HG02870 (cell line): ENCODE data around the gene NEURL1B.
"Not testable (repeated sequence)": the region's sequence is repeated elsewhere in the genome, so short reads cannot be mapped to it uniquely, and the experiment has no call there.

Source experiments
- ATAC-seq: cut with Tn5 transposase; IDR thresholded peaks from one replicate; pipeline ENCODE4 v1.9.1; 2021; ENCODE audit warnings: mild to moderate bottlenecking, moderate library complexity; ENCODE audit not compliant: unreplicated experiment

NEURL1B gene

GRCh38 chr5:172692981-172693380, 51.9 kb downstream of the NEURL1B start:
- ATAC-seq: no peak

- no peak for ATAC-seq
Observed at GRCh38 chr5:172694061-172694460, 53.0 kb downstream of the NEURL1B start.

DNA sequence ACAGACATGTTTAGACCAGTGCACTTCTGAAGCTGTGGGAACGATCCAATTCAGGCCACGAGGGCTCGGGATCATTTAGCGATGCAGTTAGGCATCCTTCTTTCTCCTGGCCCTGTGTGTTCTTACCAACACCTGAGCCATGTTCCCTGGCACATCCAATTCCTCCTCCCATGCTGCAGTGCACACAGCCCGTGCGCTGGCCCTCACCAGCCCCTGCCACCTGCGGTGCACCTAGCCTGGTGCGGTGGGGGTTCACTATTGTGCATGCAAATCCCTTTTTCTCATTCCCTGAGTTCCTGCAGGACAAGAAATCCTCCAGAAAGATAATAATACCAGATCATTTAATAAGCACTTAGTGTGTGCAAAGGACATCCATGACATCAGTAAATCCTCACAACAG, 53.5 kb downstream of the NEURL1B start:
- ATAC-seq: no peak

DNA sequence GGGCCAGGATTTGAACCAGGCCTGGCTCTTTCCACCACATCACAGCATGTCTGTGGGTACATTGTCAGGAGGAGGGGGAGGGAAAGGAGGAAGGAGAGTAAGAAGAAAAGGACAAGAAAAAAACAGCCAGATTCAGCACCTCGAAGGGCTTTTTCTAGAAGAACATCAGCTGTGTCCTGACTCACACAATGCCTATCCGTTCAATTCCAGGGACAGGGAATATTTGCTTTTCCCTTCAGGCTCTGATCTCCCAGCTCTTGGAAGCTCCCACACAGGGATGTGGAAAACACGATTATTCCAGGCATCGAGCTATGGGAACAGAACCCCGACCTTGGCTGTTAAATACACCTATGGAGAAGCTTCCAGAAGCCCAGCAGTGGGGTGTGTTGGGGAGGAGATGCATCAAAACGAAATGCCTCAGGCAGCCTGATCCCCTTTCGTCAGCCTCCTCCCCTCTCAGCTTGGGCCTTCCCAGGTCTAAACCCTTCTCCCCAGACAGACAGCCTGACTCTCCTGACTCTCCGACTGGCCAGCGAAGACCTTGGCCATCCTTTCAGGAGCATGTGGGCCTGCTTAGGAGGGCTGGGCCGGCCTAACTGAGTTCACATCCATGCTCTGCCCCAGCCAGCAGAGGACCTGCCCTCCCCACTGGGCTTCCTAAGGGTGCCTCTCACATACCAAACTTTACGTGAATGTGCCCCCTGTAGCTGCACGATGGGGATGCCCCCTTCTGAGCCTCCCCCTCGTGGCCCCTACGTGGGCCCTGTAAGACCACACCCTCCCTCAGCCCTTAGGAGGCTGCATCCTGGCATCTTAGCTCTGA, 54.4 kb downstream of the NEURL1B start:
- ATAC-seq: no peak

- no peak for ATAC-seq
Observed at GRCh38 chr5:172696171-172696849, 55.2 kb downstream of the NEURL1B start.

DNA sequence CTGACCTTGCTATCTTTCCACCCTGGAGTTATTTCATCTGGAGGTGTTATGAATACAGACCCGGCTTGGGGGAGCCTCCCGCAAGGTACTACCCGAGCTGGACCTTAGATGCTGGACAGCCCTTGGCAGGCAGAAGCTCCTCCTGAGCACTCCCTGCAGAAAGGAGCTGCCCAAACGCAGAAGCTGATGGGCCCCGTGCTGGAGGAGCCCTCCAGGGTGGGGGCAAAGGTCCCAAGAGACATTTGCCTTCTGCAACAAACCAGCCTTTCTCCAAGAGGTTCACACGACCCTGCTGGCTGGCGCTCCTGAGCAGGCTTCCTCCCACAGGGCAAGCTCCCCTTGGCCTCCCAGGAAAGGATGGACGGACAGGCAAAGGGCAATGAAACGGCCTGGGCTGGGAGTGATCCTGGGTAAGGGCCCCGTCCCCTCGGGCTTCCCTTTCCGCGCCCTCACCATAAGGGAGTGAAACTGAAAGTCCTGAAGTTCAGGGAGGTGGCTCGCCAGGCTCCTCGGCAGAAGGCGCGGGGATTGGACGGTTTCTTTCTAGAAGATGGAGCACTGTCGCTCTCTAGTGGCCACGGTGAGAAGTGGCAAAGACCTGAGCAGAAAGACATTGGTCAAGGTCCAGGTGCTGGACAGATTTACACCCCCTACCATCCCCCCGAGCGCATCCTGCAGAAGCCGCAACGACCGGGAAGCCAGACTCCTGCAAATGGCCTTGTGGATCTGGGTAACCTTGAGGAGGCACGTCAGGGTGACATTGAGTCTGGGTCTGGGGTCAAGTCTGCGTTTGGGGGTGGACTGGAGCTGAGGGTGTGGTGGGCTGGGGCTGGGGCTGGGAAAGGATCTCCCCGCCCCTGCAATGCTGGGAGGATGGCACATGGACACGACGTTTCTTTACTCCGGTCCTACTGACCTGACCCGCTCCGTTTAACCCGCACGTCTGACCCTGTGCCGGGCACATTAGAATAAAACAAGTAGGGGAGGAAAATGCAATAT, 56.4 kb downstream of the NEURL1B start:
- peak; percentile 61 for ATAC-seq

GRCh38 chr5:172699423-172699822, 58.4 kb downstream of the NEURL1B start:
- ATAC-seq: no peak

DNA sequence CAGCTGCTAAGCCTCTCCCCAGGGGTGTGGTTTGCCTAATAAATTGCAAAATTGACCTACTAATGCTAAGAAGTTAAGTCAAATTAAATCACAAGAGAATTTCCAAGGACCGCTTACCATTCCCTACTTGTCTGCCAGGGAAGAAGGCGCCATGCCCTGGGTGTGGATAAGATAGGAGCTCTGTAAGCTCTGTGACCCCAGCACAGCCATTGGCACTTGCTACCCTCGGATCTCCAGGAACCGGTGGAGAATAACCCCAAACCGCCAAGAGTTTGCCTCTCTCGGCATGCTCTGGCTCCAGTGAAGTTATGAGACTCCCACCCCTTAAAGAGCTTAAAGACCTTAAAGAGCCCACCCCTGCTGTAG, 58.9 kb downstream of the NEURL1B start:
- no peak for ATAC-seq

- ATAC-seq: no peak
Observed at GRCh38 chr5:172700365-172701290, 59.6 kb downstream of the NEURL1B start.

GRCh38 chr5:172701291-172701656, 60.2 kb downstream of the NEURL1B start:
- ATAC-seq: no peak

DNA sequence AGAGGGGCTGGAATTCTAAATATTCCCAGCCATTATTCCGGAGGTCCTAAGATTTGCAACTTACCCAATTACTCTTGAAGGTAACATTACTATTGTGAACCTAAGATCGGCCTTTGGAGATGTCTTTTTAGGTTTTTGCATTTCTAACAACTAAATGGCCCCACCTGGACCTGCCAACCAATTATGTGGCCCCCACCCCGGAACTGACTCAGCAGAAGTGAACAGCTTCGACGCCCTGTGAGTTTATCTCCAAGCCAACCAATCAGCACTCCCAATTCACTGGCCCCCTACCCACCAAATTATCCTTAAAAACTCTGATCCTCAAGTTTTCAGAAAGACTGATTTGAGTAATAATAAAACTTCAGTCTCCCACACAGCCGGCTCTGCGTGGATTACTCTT, 62.9 kb downstream of the NEURL1B start:
- no peak for ATAC-seq

- ATAC-seq: no peak
Observed at GRCh38 chr5:172705576-172706084, 64.6 kb downstream of the NEURL1B start.

- ATAC-seq: no peak
Observed at GRCh38 chr5:172706796-172707195, 65.7 kb downstream of the NEURL1B start.

GRCh38 chr5:172707285-172708182, 66.5 kb downstream of the NEURL1B start:
- ATAC-seq: no peak

DNA sequence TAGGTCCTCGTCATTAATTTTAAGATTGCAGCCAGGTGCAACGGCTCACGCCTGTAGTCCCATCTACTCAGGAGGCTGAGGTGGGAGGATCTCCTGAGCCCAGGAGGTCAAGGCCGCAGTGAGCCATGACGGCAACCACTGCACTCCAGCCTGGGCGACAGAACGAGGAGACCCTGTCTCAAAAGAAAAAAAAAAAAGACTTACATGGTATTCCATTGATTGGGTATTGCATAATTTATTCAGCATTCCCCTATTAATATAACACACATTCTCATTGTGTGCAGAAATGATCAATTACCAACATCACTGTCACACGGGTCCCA, 67.1 kb downstream of the NEURL1B start:
- no peak for ATAC-seq

DNA sequence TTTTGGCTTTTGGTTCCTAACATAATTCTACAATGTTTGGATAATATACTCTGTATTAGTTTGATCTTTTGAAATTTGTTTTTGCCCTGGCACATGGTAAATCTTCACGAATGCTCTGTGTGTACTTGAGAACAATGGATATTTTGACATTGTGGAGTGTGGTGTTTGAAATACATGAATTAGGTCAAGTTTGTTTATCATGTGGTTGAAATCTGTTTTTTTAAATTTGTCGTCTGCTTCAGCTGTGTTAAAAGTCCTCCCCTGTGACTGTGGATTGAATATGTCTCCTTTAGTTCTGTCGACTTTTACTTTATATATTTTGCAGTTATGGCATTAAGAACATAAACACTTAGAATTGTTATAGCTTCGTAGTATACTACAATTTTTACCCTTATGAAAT, 69.6 kb downstream of the NEURL1B start:
- ATAC-seq: no peak

DNA sequence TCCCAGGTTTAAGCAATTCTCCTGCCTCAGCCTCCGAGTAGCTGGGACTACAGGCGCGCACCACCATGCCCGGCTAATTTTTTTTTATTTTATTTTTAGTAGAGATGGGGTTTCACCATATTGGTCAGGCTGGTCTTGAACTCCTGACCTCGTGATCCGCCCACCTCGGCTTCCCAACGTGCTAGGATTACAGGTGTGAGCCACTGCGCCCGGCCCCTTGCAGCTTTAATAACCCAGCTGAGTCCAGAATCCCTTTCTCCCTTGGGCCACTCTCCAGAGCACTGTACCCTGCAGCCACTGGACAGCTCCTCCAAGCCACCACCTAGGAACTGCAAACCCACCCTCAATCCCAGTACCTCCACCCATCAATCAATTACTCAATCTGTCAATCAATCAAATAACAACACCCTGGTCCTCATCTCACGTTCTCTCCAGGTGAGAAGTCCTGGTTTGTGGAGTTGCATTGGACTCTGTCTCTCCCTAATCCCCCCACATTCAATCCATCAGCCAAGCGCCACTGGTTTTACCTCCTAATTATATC, 70.3 kb downstream of the NEURL1B start:
- not testable (repeated sequence) for ATAC-seq

GRCh38 chr5:172712610-172713009, 71.5 kb downstream of the NEURL1B start:
- ATAC-seq: no peak
